HEK293 (cell line): Measurements from ENCODE around the gene KIF4B.

Experiments used
- CTCF ChIP-seq: fragments of 450-650 bp; formaldehyde crosslinking; IDR thresholded peaks from 2 replicates; pipeline ENCODE4 v1.5.1; 2016; ENCODE audit warnings: missing biosample characterization, missing genetic modification characterization
- PRDM10 ChIP-seq: fragments of 450-650 bp; formaldehyde crosslinking; IDR thresholded peaks from 2 replicates; pipeline ENCODE4 v1.5.1; 2016; ENCODE audit warnings: missing biosample characterization, missing genetic modification characterization
- ZBTB20 ChIP-seq: fragments of 450-650 bp; formaldehyde crosslinking; IDR thresholded peaks from 2 replicates; pipeline ENCODE4 v1.5.1; 2016; ENCODE audit warnings: missing biosample characterization, missing genetic modification characterization
- ZBTB26 ChIP-seq: fragments of 450-650 bp; formaldehyde crosslinking; optimal IDR thresholded peaks from 2 replicates; pipeline ENCODE3; 2016; ENCODE audit warnings: missing biosample characterization, mild to moderate bottlenecking, missing genetic modification characterization
- ZNF302 ChIP-seq: fragments of 450-650 bp; formaldehyde crosslinking; IDR thresholded peaks from 2 replicates; pipeline ENCODE4 v1.5.1; 2016; ENCODE audit warnings: missing biosample characterization, missing genetic modification characterization, low read depth
- ZNF362 ChIP-seq: fragments of 450-650 bp; formaldehyde crosslinking; IDR thresholded peaks from 2 replicates; pipeline ENCODE4 v1.5.1; 2016; ENCODE audit warnings: missing biosample characterization, missing genetic modification characterization
- ZNF394 ChIP-seq: fragments of 450-650 bp; formaldehyde crosslinking; IDR thresholded peaks from 2 replicates; pipeline ENCODE4 v1.5.1; 2016; ENCODE audit warnings: missing biosample characterization, missing genetic modification characterization, mild to moderate bottlenecking, moderate library complexity, borderline replicate concordance

- TF ChIP-seq CTCF (tag by site-specific recombination) (no peak), ZNF394 (no peak), ZNF302 (no peak), ZNF362 (tag by site-specific recombination) (no peak), PRDM10 (tag by site-specific recombination) (no peak), ZBTB26 (tag by site-specific recombination) (no peak), ZBTB20 (tag by site-specific recombination) (no peak)
Measured at GRCh38 chr5:154984946-154985516, 28.5 kb upstream of the KIF4B start.
